ENCODE results near the gene RASA1. TPM values are rescaled to one million over a fixed set of nuclear protein-coding genes. Genes with fewer than 3 reads are reported as not detected.

The RASA1 gene
- total RNA-seq, 3 donors from 2014 or later = 17.7 to 19.6 (median 19.1) TPM

Other genes starting within 250 kb of the RASA1 start
- 10 to 100 TPM; 42.4 to 52.6 (median 48.2) TPM for gene CCNH, start 145.0 kb downstream of the RASA1 start, total RNA-seq